ENCODE results near the gene FER1L5.

FER1L5 gene

GRCh38 chr2:96651793-96652192 is 9.2 kb downstream of the FER1L5 start:
- TF ChIP-seq GATA3 (IDR thresholded peaks at IDR 0.05; ENCODE audit: low read depth, low read length) (no peak), GATA2 (IDR thresholded peaks at IDR 0.05; ENCODE audit: low read depth, low read length) (no peak)

DNA sequence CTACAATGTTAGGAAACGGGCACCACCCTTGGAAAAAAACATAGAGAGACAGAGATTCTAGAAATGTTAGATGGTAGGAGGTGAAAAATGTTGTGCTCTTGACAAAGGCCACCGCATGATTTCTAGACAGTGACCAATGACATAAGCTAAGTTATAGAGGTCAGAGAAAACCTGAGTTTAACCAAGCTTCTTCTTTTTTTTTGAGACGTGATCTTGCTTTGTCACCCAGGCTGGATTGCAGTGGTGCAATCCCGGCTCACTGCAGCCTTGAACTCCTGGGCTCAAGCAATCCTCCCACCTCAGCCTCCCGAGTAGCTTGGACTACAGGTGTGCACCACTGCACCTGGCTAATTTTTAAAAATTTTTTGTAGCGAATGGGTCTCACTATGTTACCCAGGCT is 13.0 kb downstream of the FER1L5 start:
- TF ChIP-seq GATA3 (IDR thresholded peaks at IDR 0.05; ENCODE audit: low read depth, low read length), result no peak
- TF ChIP-seq GATA2 (IDR thresholded peaks at IDR 0.05; ENCODE audit: low read depth, low read length), result no peak

DNA sequence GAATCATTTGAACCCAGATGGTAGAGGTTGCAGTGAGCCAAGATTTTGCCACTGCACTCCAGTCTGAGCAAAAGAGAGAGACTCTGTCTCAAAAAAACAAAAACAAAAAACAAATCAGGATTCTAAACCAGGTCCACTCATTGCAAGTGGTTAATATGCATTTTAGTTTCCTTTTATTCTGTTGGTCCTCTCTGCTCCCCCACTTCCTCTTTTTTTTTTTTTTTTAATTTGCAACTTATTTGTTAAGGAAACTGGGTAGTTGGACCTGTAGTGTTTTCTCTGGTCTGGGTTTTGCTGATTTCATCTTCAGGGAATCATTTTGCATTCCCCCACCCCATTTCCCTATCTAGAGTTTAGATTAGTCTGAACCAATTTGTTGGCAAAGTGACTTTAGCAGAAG is 14.0 kb downstream of the FER1L5 start:
- TF ChIP-seq GATA2 (IDR thresholded peaks at IDR 0.05; ENCODE audit: low read depth, low read length) (no peak), GATA3 (IDR thresholded peaks at IDR 0.05; ENCODE audit: low read depth, low read length) (no peak)

DNA sequence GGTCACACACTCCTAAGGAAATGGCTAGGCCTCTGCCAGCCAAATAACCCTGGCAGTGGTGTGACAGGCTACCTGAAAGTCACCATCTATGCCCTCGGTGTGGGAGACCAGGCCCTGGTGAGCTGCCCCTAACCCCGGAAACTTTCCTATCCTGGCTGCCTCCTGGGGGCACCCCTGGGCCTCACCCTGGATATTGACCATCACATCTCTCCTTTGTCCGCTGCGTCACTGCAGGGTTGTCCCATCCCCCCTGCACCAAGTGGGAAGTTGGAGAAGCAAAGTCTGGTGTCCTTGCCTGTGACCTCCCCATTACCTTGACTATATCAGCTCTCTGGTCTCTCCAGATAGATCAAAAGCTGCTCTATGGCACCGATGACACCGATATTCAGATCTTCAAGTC is 18.8 kb downstream of the FER1L5 start:
- TF ChIP-seq GATA3 (IDR thresholded peaks at IDR 0.05; ENCODE audit: low read depth, low read length) (no peak), GATA2 (IDR thresholded peaks at IDR 0.05; ENCODE audit: low read depth, low read length) (no peak)

GRCh38 chr2:96662360-96662759 is 19.8 kb downstream of the FER1L5 start:
- no peak for TF ChIP-seq GATA3 (IDR thresholded peaks at IDR 0.05; ENCODE audit: low read depth, low read length)
- no peak for TF ChIP-seq GATA2 (IDR thresholded peaks at IDR 0.05; ENCODE audit: low read depth, low read length)

DNA sequence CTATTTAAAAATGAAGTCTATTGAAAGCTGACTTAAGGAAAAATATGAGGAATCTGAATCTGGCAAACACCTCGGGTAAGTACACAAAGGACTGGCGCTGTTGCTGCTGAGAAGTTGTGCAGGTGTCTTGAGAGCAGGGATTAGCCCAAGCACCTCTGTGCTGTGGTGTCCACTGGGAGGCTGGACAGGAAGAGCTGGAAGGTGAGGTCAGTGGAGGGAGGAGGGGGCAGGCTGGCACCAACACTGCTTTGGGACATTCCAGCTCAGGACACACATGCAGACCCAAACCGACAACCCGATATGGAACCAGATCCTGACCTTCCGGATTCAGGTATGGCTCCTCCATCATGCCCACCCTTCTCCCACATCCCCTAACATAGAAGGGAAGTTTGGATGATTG is 20.6 kb downstream of the FER1L5 start:
- TF ChIP-seq GATA3 (IDR thresholded peaks at IDR 0.05; ENCODE audit: low read depth, low read length) (no peak), GATA2 (IDR thresholded peaks at IDR 0.05; ENCODE audit: low read depth, low read length) (no peak)

DNA sequence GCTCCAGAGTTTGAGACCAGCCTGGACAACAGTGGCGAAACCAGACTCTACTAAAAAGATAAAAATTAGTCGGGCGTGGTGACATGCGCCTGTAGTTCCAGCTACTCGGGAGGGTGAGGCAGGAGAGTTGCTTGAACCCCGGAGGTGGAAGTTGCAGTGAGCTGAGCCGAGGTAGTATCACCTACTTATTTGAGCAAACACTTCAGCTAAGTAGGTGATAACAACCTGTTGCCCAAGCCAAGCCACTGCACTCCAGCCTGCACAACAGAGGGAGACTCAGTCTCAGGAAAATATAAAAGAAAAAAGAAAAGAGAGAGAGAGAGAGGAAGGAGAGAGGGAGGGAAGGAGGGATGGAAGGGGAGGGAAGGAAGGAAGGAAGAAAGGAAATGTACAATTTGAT is 21.3 kb downstream of the FER1L5 start:
- TF ChIP-seq GATA3 (IDR thresholded peaks at IDR 0.05; ENCODE audit: low read depth, low read length), result no peak
- TF ChIP-seq GATA2 (IDR thresholded peaks at IDR 0.05; ENCODE audit: low read depth, low read length), result no peak

DNA sequence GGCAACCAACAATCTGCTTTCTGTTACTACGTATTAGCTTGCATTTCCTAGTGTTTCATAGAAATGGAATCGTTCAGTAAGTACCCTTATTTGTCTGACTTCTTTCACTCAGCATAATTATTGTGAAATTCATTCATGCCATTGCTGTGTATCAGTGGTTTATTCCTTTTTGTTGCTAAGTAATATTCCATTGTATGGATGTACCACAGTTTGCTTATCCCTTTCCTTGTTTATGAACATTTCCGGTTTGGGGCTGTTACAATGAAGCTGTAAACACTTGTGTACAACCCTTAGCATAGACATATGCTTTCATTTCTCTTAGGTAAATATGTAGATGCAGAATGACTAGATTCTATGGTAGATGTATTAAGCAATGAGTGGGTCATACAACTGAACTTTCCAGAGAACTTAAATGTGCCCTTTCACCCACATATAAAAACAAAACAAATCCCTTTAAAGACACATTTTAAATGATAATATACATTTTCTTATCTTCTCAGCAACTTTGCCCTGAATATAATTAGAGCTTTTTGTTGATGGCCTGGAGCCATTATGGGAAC is 21.9 kb downstream of the FER1L5 start:
- TF ChIP-seq GATA2 (IDR thresholded peaks at IDR 0.05; ENCODE audit: low read depth, low read length), result no peak
- no peak for TF ChIP-seq GATA3 (IDR thresholded peaks at IDR 0.05; ENCODE audit: low read depth, low read length)

DNA sequence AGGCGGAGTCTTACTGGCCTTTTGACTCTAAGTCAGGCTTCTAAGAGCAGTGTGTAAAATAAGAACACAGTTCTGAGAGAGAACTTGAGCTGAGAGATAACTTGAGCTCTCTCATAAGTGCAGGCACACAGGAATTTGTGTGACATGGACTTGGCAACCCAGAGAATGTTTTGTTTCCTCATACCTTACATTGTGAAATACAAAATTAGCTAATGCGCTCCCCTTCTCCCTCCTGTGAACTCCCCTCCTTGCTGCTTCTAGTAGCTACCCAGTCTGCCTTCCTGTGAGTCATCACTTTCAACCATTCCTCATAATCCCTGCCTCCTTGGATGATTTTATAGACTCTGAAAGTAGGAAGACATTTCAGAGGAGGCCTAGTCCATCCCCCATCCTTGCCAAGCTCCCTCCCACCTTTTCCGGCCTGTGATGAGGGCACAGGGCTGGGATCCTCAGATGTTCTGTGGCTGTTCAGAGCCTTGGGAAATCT is 22.6 kb downstream of the FER1L5 start:
- no peak for TF ChIP-seq GATA3 (IDR thresholded peaks at IDR 0.05; ENCODE audit: low read depth, low read length)
- TF ChIP-seq GATA2 (IDR thresholded peaks at IDR 0.05; ENCODE audit: low read depth, low read length), result no peak

GRCh38 chr2:96668771-96669170 is 26.2 kb downstream of the FER1L5 start:
- TF ChIP-seq GATA2 (IDR thresholded peaks at IDR 0.05; ENCODE audit: low read depth, low read length), result no peak

DNA sequence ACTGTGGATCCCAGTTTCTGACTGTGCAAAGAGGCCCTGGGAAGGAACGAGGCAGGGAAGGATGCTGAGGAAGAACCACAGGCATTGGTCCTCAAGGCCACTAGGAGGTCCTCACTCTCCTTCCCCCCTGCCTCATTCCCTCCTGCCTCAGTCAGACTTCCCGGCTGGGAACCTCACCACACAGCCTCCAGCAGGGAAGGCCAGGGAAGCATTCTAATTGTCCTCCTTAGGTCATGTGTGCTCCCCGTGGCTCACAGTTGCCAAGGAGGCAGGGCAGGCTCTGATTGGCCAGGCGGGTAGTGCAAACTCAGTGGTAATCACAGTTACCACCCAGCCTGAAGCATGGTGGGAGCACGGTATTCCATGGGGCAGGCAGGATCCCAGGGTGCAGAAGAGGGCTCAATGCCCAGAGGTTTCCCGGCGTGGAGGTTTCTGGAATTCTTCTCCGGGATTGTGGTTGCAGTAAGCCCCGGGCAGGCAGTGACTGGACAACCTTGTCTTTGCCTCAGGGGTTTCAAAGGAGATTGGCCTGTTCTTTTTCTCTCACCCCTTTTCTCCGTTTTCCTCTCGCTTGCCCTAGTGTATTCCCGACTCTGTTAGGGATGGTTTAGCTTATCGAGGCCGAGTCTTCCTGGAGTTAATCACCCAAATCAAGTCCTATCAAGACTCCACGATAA is 27.1 kb downstream of the FER1L5 start:
- TF ChIP-seq GATA2 (IDR thresholded peaks at IDR 0.05; ENCODE audit: low read depth, low read length) (no peak), GATA3 (IDR thresholded peaks at IDR 0.05; ENCODE audit: low read depth, low read length) (no peak)

DNA sequence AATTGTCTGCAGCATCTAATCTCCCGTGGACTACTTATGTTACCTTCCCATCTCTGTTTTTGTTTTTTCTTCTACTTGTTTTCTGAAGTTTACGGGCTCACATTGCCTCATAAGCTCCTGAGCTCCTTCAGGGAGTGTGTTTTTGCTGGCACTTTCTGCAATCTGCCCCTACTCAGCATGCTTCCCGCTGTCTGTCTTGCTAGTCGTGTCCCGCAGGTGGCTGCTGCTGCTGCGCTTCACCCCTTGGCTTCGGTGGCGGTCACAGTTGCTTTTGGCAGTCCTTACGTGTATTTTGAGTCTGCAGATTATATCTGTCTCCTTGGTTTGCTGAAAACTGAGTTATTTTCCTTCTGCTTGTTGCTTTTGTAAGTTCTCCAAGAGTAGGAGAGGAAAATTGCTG is 37.3 kb downstream of the FER1L5 start:
- TF ChIP-seq GATA3 (IDR thresholded peaks at IDR 0.05; ENCODE audit: low read depth, low read length) (no peak), GATA2 (IDR thresholded peaks at IDR 0.05; ENCODE audit: low read depth, low read length) (no peak)

- no peak for TF ChIP-seq GATA3 (IDR thresholded peaks at IDR 0.05; ENCODE audit: low read depth, low read length)
- no peak for TF ChIP-seq GATA2 (IDR thresholded peaks at IDR 0.05; ENCODE audit: low read depth, low read length)
Observed at GRCh38 chr2:96680561-96681141, 38.1 kb downstream of the FER1L5 start.

GRCh38 chr2:96681540-96681939 is 39.0 kb downstream of the FER1L5 start:
- TF ChIP-seq GATA3 (IDR thresholded peaks at IDR 0.05; ENCODE audit: low read depth, low read length), result no peak
- TF ChIP-seq GATA2 (IDR thresholded peaks at IDR 0.05; ENCODE audit: low read depth, low read length), result no peak

GRCh38 chr2:96683307-96683706 is 40.7 kb downstream of the FER1L5 start:
- TF ChIP-seq GATA2 (IDR thresholded peaks at IDR 0.05; ENCODE audit: low read depth, low read length) (no peak), GATA3 (IDR thresholded peaks at IDR 0.05; ENCODE audit: low read depth, low read length) (no peak)
